Panc1 (cell line): ENCODE data around the gene HELZ2. TPM values are rescaled to one million over a fixed set of nuclear protein-coding genes. Genes with fewer than 3 reads are reported as not detected.

Source experiments
- ATAC-seq: fragments of 200-7000 bp; cut with Tn5 transposase; 2 replicates; pipeline ENCODE4 v1.9.1; 2020; ENCODE audit warnings: mild to moderate bottlenecking, moderate library complexity
- BruUV-seq: library from RNA; stranded (reverse); fragments of 400-500 nt; replicated peaks from 2 replicates; lab custom pipeline; 2021; lab: Mats Ljungman, UMichigan
- CTCF ChIA-PET: fragments of 300-600 bp; sonication (Branson Sonifier 250); formaldehyde crosslinking; loops from one replicate; lab custom pipeline; 2022; ENCODE audit warnings: antibody characterized with exemption; lab: Charles Lee
- POLR2A ChIA-PET: fragments of 300-600 bp; sonication (Branson Sonifier 250); formaldehyde crosslinking; loops from one replicate; lab custom pipeline; 2022; ENCODE audit warnings: antibody characterized with exemption; lab: Charles Lee
- DNase-seq: peaks from one replicate; pipeline ENCODE4 v3.0.0-alpha.2; 2010; ENCODE audit warnings: low read depth, low spot score
- H3K27ac ChIP-seq: 2 replicates; pipeline ENCODE4 v1.5.1; 2011; ENCODE audit warnings: mild to moderate bottlenecking, low read length, inconsistent platforms
- H3K27me3 ChIP-seq: fragments of 200-500 bp; sonication (Bioruptor generic); 2 replicates; pipeline ENCODE4 v1.6.0; 2014; ENCODE audit warnings: low read length, inconsistent platforms; ENCODE audit not compliant: control insufficient read depth, insufficient read depth
- H3K36me3 ChIP-seq: fragments of 200-500 bp; sonication (Bioruptor generic); 2 replicates; pipeline ENCODE4 v1.5.1; 2014; ENCODE audit warnings: inconsistent platforms, mild to moderate bottlenecking, low read length, moderate library complexity; ENCODE audit not compliant: control insufficient read depth, insufficient read depth
- H3K4me1 ChIP-seq: 2 replicates; pipeline ENCODE4 v1.5.1; 2011; ENCODE audit warnings: inconsistent platforms, mild to moderate bottlenecking, low read length, moderate library complexity; ENCODE audit not compliant: control insufficient read depth, insufficient read depth
- H3K4me3 ChIP-seq, 2 experiments: 2 replicates each; pipeline ENCODE4 v1.5.1; 2011 to 2012; ENCODE audit warnings: low read depth in 2 of 2, low read length in 2 of 2, mild to moderate bottlenecking in 2 of 2, inconsistent platforms in 1 of 2, moderate library complexity in 1 of 2
- H3K9me3 ChIP-seq: fragments of 200-500 bp; sonication (Bioruptor generic); 2 replicates; pipeline ENCODE4 v1.5.1; 2014; ENCODE audit warnings: low read depth, mild to moderate bottlenecking, inconsistent platforms, low read length, moderate library complexity; ENCODE audit not compliant: control insufficient read depth, insufficient read depth
- CTCF ChIP-seq: fragments of 450-650 bp; IDR thresholded peaks from 2 replicates; pipeline ENCODE4 v1.5.1; 2017; ENCODE audit warnings: mild to moderate bottlenecking
- POLR2AphosphoS5 ChIP-seq: IDR thresholded peaks from 2 replicates; pipeline ENCODE4 v1.6.1; 2012; ENCODE audit warnings: mild to moderate bottlenecking, low read depth, low read length, moderate library complexity
- REST ChIP-seq, 2 experiments: IDR thresholded peaks; 2 replicates each; pipeline ENCODE4 v1.6.1; 2011 to 2012; ENCODE audit warnings: low read depth in 2 of 2, control low read depth in 1 of 2, low read length in 1 of 2, mild to moderate bottlenecking in 1 of 2, moderate library complexity in 1 of 2; ENCODE audit not compliant: insufficient read depth in 1 of 2
- SIN3A ChIP-seq: IDR thresholded peaks from 2 replicates; pipeline ENCODE4 v1.6.1; 2012; ENCODE audit warnings: low read depth, mild to moderate bottlenecking, low read length, moderate library complexity, borderline replicate concordance; ENCODE audit not compliant: insufficient read depth
- TCF7L2 ChIP-seq: IDR thresholded peaks from 2 replicates; pipeline ENCODE4 v1.6.1; 2011; ENCODE audit warnings: mild to moderate bottlenecking, low read depth, low read length, inconsistent platforms
- in situ Hi-C: cut with HindIII; loops from 2 replicates; pipeline ENCODE4 v1.10.0; 2016; ENCODE audit warnings: low sequenced_read_pairs, low pct_unique_long_range_greater_than_20kb
- intact Hi-C: fragments of 100-400 bp; cut with micrococcal nuclease; formaldehyde crosslinking; loops from one replicate; pipeline ENCODE4 v1.10.0; 2022; ENCODE audit not compliant: unreplicated experiment
- total RNA-seq: library from RNA; stranded (reverse); gene quantifications from one replicate; pipeline ENCODE4 v1.2.1, GENCODE V29; 2021; ENCODE audit not compliant: unreplicated experiment

HELZ2 gene
- total RNA-seq, 1 experiment from 2014 or later, result 41.5 TPM

- in situ Hi-C loops (no loop called here), intact Hi-C loops (no loop called here)
- DNase-seq, result no peak
- no peak for TF ChIP-seq REST (IDR thresholded peaks at IDR 0.05; ENCODE audit: insufficient read depth in 1 of 2, low read depth in 2 of 2, low read length in 1 of 2)
- TF ChIP-seq SIN3A, result no peak
- no peak for TF ChIP-seq CTCF
- no peak for TF ChIP-seq TCF7L2
- TF ChIP-seq POLR2AphosphoS5, result no peak
- BruUV-seq, result no TSS peak
- H3K4me3 ChIP-seq, result no peak overlapping the region
- CTCF ChIA-PET, result no interaction called here
- H3K36me3 ChIP-seq, result no peaks in the 10 kb centered on the region
- H3K4me1 ChIP-seq, result no peaks in the 10 kb centered on the region
- no peaks in the 10 kb centered on the region for H3K27me3 ChIP-seq
- ATAC-seq, result no peak
- H3K9me3 ChIP-seq, result no peaks in the 10 kb centered on the region
- no peak overlapping the region for H3K27ac ChIP-seq
- POLR2A ChIA-PET, result no interaction called here
Observed at GRCh38 chr20:63585616-63586565, 11.9 kb upstream of the HELZ2 start.

GRCh38 chr20:63582382-63583063, 8.5 kb upstream of the HELZ2 start:
- in situ Hi-C loops, result no loop called here
- H3K4me1 ChIP-seq, result no peaks in the 10 kb centered on the region
- no peak overlapping the region for H3K27ac ChIP-seq
- no peak for DNase-seq
- H3K9me3 ChIP-seq, result no peaks in the 10 kb centered on the region
- H3K27me3 ChIP-seq, result no peaks in the 10 kb centered on the region
- ChIA-PET POLR2A (no interaction called here), CTCF (no interaction called here)
- H3K36me3 ChIP-seq, result no peaks in the 10 kb centered on the region
- BruUV-seq, result no TSS peak
- ATAC-seq, result no peak
- H3K4me3 ChIP-seq, result no peak overlapping the region
- no peak for TF ChIP-seq REST (IDR thresholded peaks at IDR 0.05; ENCODE audit: insufficient read depth in 1 of 2, low read depth in 2 of 2, low read length in 1 of 2)
- TF ChIP-seq SIN3A, result no peak
- TF ChIP-seq TCF7L2, result no peak
- no peak for TF ChIP-seq CTCF
- TF ChIP-seq POLR2AphosphoS5, result no peak
- intact Hi-C loops, result no loop called here
